ENCODE data around the gene ANAPC2. TPM values are rescaled to one million over a fixed set of nuclear protein-coding genes. Genes with fewer than 3 reads are reported as not detected.
A peak's percentile ranks its signal among the peaks of the same experiment; 100 is the strongest.

The ANAPC2 gene
- total RNA-seq, 1 experiment from 2014 or later = 80.9 TPM

GRCh38 chr9:137205126-137206069, 17.0 kb upstream of the ANAPC2 start, which contains the start of the genes NDOR1 and TMEM203 (continued):
- no peak for TF ChIP-seq AFF4 (CRISPR knock-in tag; IDR thresholded peaks at IDR 0.05; ENCODE audit: borderline replicate concordance)
- TF ChIP-seq FOXP1 (CRISPR knock-in tag; IDR thresholded peaks at IDR 0.05; ENCODE audit: borderline replicate concordance) = peak; percentile 79
- no peak for TF ChIP-seq ZNF532 (CRISPR knock-in tag; IDR thresholded peaks at IDR 0.05; ENCODE audit: borderline replicate concordance)
- peak; percentile 99 for TF ChIP-seq CREM (CRISPR knock-in tag; IDR thresholded peaks at IDR 0.05)
- TF ChIP-seq E2F5 (CRISPR knock-in tag; IDR thresholded peaks at IDR 0.05) = peak; percentile 95
- no peak for TF ChIP-seq SMAD4 (CRISPR knock-in tag; IDR thresholded peaks at IDR 0.05)
- no peak for TF ChIP-seq GRHL2 (CRISPR knock-in tag; IDR thresholded peaks at IDR 0.05; ENCODE audit: insufficient replicate concordance, severe bottlenecking)
- no peak for TF ChIP-seq GTF2I (CRISPR knock-in tag; conservative IDR thresholded peaks at IDR 0.05)
- TF ChIP-seq CBFB (CRISPR knock-in tag; IDR thresholded peaks at IDR 0.05; ENCODE audit: low read depth) = no peak
- no peak for TF ChIP-seq ESRRA (CRISPR knock-in tag; IDR thresholded peaks at IDR 0.05; ENCODE audit: borderline replicate concordance)
- no peak for TF ChIP-seq MLX (CRISPR knock-in tag; IDR thresholded peaks at IDR 0.05)
- TF ChIP-seq ZNF281 (CRISPR knock-in tag; IDR thresholded peaks at IDR 0.05) = no peak; the same call in 1 of the 2 replicates
- TF ChIP-seq NFATC4 (CRISPR knock-in tag; IDR thresholded peaks at IDR 0.05) = no peak
- 0 out of 2 replicates have a peak, but pooled peaks have one; percentile 8 for TF ChIP-seq NR2C2 (CRISPR knock-in tag; IDR thresholded peaks at IDR 0.05)
- TF ChIP-seq RELA (CRISPR knock-in tag; IDR thresholded peaks at IDR 0.05; ENCODE audit: borderline replicate concordance) = no peak
- TF ChIP-seq ZNF423 (CRISPR knock-in tag; IDR thresholded peaks at IDR 0.05) = no peak
- TF ChIP-seq NFE2L1 (CRISPR knock-in tag; IDR thresholded peaks at IDR 0.05) = no peak
- peak; percentile 95 for TF ChIP-seq SP1 (CRISPR knock-in tag; conservative IDR thresholded peaks at IDR 0.05)
- peak; percentile 82; the same call in 1 of the 2 replicates for TF ChIP-seq ARID4B (CRISPR knock-in tag; IDR thresholded peaks at IDR 0.05; ENCODE audit: borderline replicate concordance)
- peak; percentile 93 for TF ChIP-seq GABPB1 (CRISPR knock-in tag; IDR thresholded peaks at IDR 0.05)
- TF ChIP-seq MYBL2 (CRISPR knock-in tag; IDR thresholded peaks at IDR 0.05) = peak; percentile 77; the same call in 1 of the 2 replicates

Data from WTC11 (cell line).